ENCODE results near the gene SERPINE1. TPM values are rescaled to one million over a fixed set of nuclear protein-coding genes. Genes with fewer than 3 reads are reported as not detected.
A peak's percentile ranks its signal among the peaks of the same experiment; 100 is the strongest.

SERPINE1 gene
- total RNA-seq, 3 donors from 2014 or later, result 0.55 to 2.9 (median 1.6) TPM

GRCh38 chr7:101122933-101123702 is 3.8 kb upstream of the SERPINE1 start:
- no peak for ATAC-seq

DNA sequence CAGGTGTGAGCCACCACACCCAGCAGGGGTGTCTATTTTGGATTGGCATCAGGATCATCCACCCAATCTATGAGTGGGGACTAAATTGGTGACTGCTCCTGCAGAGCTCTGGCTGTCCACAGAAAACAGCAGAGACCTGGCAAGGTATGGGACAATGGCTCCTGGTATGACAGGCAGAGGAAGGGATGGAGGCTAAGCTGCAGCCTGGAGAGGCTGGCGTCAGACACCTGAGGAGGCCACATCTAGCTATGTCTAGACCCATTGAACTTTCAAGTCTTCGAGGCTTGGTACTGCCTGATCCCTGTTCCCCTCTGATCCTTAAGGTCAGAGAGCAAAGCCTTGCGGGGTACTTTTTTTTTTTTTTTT is 3.2 kb upstream of the SERPINE1 start:
- DNase-seq (no peak), ATAC-seq (no peak)
- Histone ChIP-seq H3K4me3 (no peak overlapping the region), H3K4me1 (ENCODE audit: low read depth) (no peaks in the 10 kb centered on the region), H3K36me3 (ENCODE audit: low read depth) (no peaks in the 10 kb centered on the region), H3K9me3 (no peaks in the 10 kb centered on the region)
- intact Hi-C loops (cut with DNase I, micrococcal nuclease), result no loop called here
- TF ChIP-seq, protein P1, sequence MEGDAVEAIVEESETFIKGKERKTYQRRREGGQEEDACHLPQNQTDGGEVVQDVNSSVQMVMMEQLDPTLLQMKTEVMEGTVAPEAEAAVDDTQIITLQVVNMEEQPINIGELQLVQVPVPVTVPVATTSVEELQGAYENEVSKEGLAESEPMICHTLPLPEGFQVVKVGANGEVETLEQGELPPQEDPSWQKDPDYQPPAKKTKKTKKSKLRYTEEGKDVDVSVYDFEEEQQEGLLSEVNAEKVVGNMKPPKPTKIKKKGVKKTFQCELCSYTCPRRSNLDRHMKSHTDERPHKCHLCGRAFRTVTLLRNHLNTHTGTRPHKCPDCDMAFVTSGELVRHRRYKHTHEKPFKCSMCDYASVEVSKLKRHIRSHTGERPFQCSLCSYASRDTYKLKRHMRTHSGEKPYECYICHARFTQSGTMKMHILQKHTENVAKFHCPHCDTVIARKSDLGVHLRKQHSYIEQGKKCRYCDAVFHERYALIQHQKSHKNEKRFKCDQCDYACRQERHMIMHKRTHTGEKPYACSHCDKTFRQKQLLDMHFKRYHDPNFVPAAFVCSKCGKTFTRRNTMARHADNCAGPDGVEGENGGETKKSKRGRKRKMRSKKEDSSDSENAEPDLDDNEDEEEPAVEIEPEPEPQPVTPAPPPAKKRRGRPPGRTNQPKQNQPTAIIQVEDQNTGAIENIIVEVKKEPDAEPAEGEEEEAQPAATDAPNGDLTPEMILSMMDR (IDR thresholded peaks at IDR 0.05), result no peak

More at GRCh38 chr7:101122933-101123702, 3.8 kb upstream of the SERPINE1 start:
- DNase-seq, result no peak
- Histone ChIP-seq H3K9me3 (no peaks in the 10 kb centered on the region), H3K4me3 (no peak overlapping the region), H3K36me3 (ENCODE audit: low read depth) (no peaks in the 10 kb centered on the region), H3K4me1 (ENCODE audit: low read depth) (no peaks in the 10 kb centered on the region)
- TF ChIP-seq, protein P1 (IDR thresholded peaks at IDR 0.05), result no peak
- intact Hi-C loops (cut with DNase I, micrococcal nuclease), result no loop called here

DNA sequence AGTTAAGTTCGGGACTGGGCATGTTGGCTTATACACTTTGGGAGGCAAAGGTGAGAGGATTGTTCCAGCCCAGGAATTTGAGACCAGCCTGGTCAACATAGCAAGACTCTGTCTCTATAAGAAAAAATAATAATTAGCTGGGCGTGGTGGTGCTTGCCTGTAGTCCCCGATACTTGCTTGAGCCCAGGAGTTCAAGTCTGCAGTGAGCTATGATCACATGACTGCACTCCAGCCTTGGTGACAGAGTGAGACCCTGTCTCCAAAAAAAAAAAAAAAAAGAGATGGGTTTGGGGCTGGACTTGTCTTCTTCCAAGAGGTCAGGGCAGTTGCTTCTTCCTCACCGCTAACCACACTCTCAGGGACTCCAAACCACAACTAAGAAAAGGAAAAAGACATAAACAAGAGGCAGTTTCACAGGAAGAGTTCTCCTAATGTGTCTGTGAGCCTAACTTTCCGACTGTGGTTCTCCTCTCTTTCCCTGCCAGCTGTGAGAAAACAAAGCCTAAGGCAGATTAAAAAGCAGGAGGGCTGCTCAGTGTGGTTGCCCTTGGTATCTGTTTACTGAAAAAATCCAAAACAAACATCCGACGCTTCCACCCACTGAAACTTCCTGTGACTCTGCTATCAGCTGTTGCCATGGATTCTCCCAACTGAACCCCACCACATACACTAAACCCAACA is 2.4 kb upstream of the SERPINE1 start:
- no peak overlapping the region for H3K4me3 ChIP-seq
- intact Hi-C loops (cut with DNase I, micrococcal nuclease), result no loop called here
- DNase-seq (no peak), ATAC-seq (no peak)
- no peaks in the 10 kb centered on the region for H3K36me3 ChIP-seq (ENCODE audit: low read depth)
- H3K9me3 ChIP-seq, result no peaks in the 10 kb centered on the region
- H3K4me1 ChIP-seq (ENCODE audit: low read depth), result no peaks in the 10 kb centered on the region
- TF ChIP-seq, protein P1 (IDR thresholded peaks at IDR 0.05), result no peak

- TF ChIP-seq, protein P1 (IDR thresholded peaks at IDR 0.05), result no peak
- H3K4me3 ChIP-seq, result no peak overlapping the region
- intact Hi-C loops (cut with DNase I, micrococcal nuclease), result no loop called here
- H3K4me1 ChIP-seq (ENCODE audit: low read depth), result no peaks in the 10 kb centered on the region
- DNase-seq, result peak; percentile 42 to 61 (median 59)
- no peaks in the 10 kb centered on the region for H3K36me3 ChIP-seq (ENCODE audit: low read depth)
- no peaks in the 10 kb centered on the region for H3K9me3 ChIP-seq
- ATAC-seq, result peak; percentile 19
Observed at GRCh38 chr7:101125989-101126650, 784 bp upstream of the SERPINE1 start.

DNA sequence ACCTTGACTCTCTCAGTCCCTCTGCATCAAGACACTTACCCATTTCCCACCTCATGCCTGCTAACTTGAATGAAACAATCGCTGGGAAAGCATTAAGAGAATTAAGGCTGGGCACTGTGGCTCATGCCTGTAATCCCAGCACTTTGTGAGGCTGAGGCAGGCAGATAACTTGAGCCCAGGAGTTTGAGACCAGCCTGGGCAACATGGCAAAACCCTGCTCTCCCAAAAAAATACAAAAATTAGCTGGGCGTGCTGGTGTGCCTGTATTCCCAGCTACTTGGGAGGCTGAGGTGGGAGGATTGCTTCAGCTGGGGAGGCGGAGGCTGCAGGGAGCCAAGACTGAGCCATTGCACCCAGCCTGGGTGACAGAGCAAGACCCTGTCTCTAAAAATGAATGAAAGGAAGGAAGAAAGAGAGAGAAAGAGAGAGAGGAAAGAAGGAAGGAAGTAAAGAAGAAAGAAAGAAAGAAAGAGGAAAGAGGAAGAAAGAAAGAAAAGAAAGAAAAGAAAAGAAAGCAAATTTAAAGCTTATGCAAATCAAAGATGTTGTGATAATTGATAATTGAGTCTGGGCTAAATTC is 646 bp downstream of the SERPINE1 start:
- DNase-seq, result no peak
- TF ChIP-seq, protein P1 (IDR thresholded peaks at IDR 0.05), result no peak
- no peak for ATAC-seq
- no peaks in the 10 kb centered on the region for H3K36me3 ChIP-seq (ENCODE audit: low read depth)
- no peaks in the 10 kb centered on the region for H3K4me1 ChIP-seq (ENCODE audit: low read depth)
- no peaks in the 10 kb centered on the region for H3K9me3 ChIP-seq
- intact Hi-C loops (cut with DNase I, micrococcal nuclease), result no loop called here
- no peak overlapping the region for H3K4me3 ChIP-seq

All from mucosa of descending colon (tissue), 3 donors.